Memory B cell (primary cell): ENCODE results near the gene DRD2.

Source experiments
- ATAC-seq: fragments of 150-1000 bp; cut with Tn5 transposase; 2 replicates; pipeline ENCODE4 v1.10.0; 2021; ENCODE audit warnings: low read depth, mild to moderate bottlenecking, moderate library complexity
- DNase-seq, 2 donors: peaks; one replicate each; pipeline ENCODE4 v3.0.0; 2022; ENCODE audit warnings: low spot score in 2 of 2
- H3K27ac Mint-ChIP-seq: one replicate; pipeline ENCODE4 v1.8.0; 2022; ENCODE audit warnings: mild to moderate bottlenecking, moderate library complexity, mixed read lengths
- H3K27me3 Mint-ChIP-seq: one replicate; pipeline ENCODE4 v1.8.0; 2022; ENCODE audit warnings: mixed read lengths
- H3K36me3 Mint-ChIP-seq: one replicate; pipeline ENCODE4 v1.8.0; 2022; ENCODE audit warnings: mild to moderate bottlenecking, mixed read lengths
- H3K4me1 Mint-ChIP-seq: one replicate; pipeline ENCODE4 v1.8.0; 2022; ENCODE audit warnings: mixed read lengths
- H3K4me3 Mint-ChIP-seq: one replicate; pipeline ENCODE4 v1.8.0; 2022; ENCODE audit warnings: mild to moderate bottlenecking, moderate library complexity, mixed read lengths
- H3K9me3 Mint-ChIP-seq: one replicate; pipeline ENCODE4 v1.8.0; 2022; ENCODE audit warnings: mixed read lengths

DRD2 gene

GRCh38 chr11:113395782-113396336, 79.3 kb downstream of the DRD2 start:
- Mint-ChIP-seq H3K27me3 (no peaks in the 10 kb centered on the region), H3K4me3 (no peak overlapping the region), H3K9me3 (no peaks in the 10 kb centered on the region), H3K27ac (no peak overlapping the region), H3K36me3 (peaks cover 2% of the 10 kb centered on the region), H3K4me1 (no peaks in the 10 kb centered on the region)
- no peak for DNase-seq
- ATAC-seq, result no peak

DNA sequence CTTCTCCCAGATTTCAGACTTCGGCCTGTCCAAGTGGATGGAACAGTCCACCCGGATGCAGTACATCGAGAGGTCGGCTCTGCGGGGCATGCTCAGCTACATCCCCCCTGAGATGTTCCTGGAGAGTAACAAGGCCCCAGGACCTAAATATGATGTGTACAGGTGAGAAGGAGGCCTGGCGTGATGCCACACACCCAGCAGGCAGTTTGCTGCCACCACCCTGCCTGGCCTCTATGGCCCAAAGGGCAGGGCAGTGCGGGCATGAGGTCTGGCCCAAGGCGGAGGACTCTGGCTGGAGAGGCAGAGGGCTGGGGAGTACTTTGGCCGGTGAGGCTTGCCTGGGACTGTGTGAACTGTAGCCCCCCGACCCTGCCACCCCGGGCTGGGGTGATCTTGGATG, 80.3 kb downstream of the DRD2 start:
- no peaks in the 10 kb centered on the region for H3K27me3 Mint-ChIP-seq
- DNase-seq (no peak), ATAC-seq (no peak)
- no peaks in the 10 kb centered on the region for H3K9me3 Mint-ChIP-seq
- no peak overlapping the region for H3K4me3 Mint-ChIP-seq
- H3K4me1 Mint-ChIP-seq, result no peaks in the 10 kb centered on the region
- H3K36me3 Mint-ChIP-seq, result peaks cover 2% of the 10 kb centered on the region
- H3K27ac Mint-ChIP-seq, result no peak overlapping the region

DNA sequence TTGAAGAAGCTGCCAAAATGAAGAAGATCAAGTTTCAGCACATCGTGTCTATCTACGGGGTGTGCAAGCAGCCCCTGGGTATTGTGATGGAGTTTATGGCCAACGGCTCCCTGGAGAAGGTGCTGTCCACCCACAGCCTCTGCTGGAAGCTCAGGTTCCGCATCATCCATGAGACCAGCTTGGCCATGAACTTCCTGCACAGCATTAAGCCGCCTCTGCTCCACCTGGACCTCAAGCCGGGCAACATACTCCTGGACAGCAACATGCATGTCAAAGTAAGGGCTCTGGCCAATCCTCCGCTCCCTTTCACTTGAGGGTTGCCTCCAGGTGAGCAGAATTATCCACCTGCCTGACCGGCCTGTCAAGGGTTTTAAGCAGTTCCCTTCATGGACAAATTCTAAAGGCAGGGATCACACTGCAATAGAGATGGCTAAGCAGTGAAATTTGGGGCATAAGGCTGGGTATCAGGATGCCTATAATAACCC, 81.7 kb downstream of the DRD2 start:
- Mint-ChIP-seq H3K4me3 (no peak overlapping the region), H3K9me3 (no peaks in the 10 kb centered on the region), H3K36me3 (peaks cover 2% of the 10 kb centered on the region), H3K27me3 (no peaks in the 10 kb centered on the region), H3K4me1 (no peaks in the 10 kb centered on the region), H3K27ac (no peak overlapping the region)
- ATAC-seq, result no peak
- no peak for DNase-seq

DNA sequence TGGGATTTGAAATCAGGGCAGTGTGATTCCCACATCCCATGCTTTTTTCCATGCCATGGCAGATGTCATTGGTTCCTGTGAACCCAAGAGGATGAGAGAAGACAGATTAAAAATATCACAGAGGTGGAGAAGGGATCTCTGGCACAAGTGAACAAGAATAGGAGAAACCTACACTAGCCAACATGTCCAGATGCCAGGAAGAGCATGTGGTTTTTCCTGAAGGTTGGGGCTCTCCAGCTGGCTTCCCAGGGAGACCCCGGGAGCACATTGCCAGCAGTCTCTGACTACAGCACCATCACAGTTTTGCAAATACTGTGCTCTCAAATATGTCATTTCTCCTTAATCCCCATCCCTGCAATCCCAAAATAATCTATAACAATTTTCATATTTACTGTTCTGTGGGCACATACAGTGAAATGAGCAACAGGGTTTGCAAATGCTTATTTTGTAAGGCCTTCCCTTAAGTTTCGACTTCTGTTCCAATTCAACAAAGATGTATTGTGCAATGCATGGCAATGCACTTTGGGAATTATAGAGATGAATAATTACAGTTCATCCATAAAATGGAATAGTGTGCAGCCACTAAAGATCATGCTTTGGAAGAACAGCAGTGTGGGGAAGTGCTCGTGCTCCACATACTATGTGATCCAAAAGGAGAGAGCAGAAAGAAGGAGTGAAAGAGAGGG, 82.8 kb downstream of the DRD2 start:
- ATAC-seq (no peak), DNase-seq (no peak)
- no peaks in the 10 kb centered on the region for H3K36me3 Mint-ChIP-seq
- H3K9me3 Mint-ChIP-seq, result no peaks in the 10 kb centered on the region
- H3K27ac Mint-ChIP-seq, result no peak overlapping the region
- no peaks in the 10 kb centered on the region for H3K4me1 Mint-ChIP-seq
- H3K4me3 Mint-ChIP-seq, result no peak overlapping the region
- H3K27me3 Mint-ChIP-seq, result no peaks in the 10 kb centered on the region

GRCh38 chr11:113389272-113389671, 85.9 kb downstream of the DRD2 start:
- no peaks in the 10 kb centered on the region for H3K9me3 Mint-ChIP-seq

GRCh38 chr11:113387605-113388211, 87.5 kb downstream of the DRD2 start, which contains the start of gene ANKK1:
TSS of gene ANKK1 (plus strand) at chr11:113387779. CDS start at chr11:113387885, 106 bp downstream.
- Mint-ChIP-seq H3K4me3 (no peak within 1 kb of the TSS), H3K36me3 (peaks cover 3% of the 10 kb centered on the region), H3K4me1 (no peaks in the 10 kb centered on the region), H3K27me3 (no peaks in the 10 kb centered on the region), H3K27ac (no peak within 1 kb of the TSS), H3K9me3 (no peaks in the 10 kb centered on the region)
- ATAC-seq (no peak), DNase-seq (no peak)

More at GRCh38 chr11:113389272-113389671, 85.9 kb downstream of the DRD2 start:
- Mint-ChIP-seq H3K36me3 (peaks cover 3% of the 10 kb centered on the region), H3K27me3 (no peaks in the 10 kb centered on the region), H3K27ac (no peak overlapping the region), H3K4me1 (no peaks in the 10 kb centered on the region), H3K4me3 (no peak overlapping the region)
- no peak for DNase-seq
- no peak for ATAC-seq

GRCh38 chr11:113386866-113387265, 88.3 kb downstream of the DRD2 start:
- no peaks in the 10 kb centered on the region for H3K9me3 Mint-ChIP-seq
- H3K36me3 Mint-ChIP-seq, result peaks cover 3% of the 10 kb centered on the region
- no peak overlapping the region for H3K4me3 Mint-ChIP-seq
- ATAC-seq (no peak), DNase-seq (no peak)
- no peaks in the 10 kb centered on the region for H3K27me3 Mint-ChIP-seq
- no peaks in the 10 kb centered on the region for H3K4me1 Mint-ChIP-seq
- H3K27ac Mint-ChIP-seq, result no peak overlapping the region

GRCh38 chr11:113385749-113386148, 89.4 kb downstream of the DRD2 start:
- H3K4me3 Mint-ChIP-seq, result no peak overlapping the region
- no peaks in the 10 kb centered on the region for H3K4me1 Mint-ChIP-seq
- DNase-seq (no peak), ATAC-seq (no peak)
- H3K27me3 Mint-ChIP-seq, result no peaks in the 10 kb centered on the region
- no peak overlapping the region for H3K27ac Mint-ChIP-seq
- no peaks in the 10 kb centered on the region for H3K9me3 Mint-ChIP-seq
- H3K36me3 Mint-ChIP-seq, result peaks cover 3% of the 10 kb centered on the region

- peaks cover 10% of the 10 kb centered on the region for H3K36me3 Mint-ChIP-seq
- DNase-seq, result no peak
- ATAC-seq, result no peak
- no peak overlapping the region for H3K4me3 Mint-ChIP-seq
- H3K9me3 Mint-ChIP-seq, result no peaks in the 10 kb centered on the region
- no peaks in the 10 kb centered on the region for H3K27me3 Mint-ChIP-seq
- H3K4me1 Mint-ChIP-seq, result no peaks in the 10 kb centered on the region
- no peak overlapping the region for H3K27ac Mint-ChIP-seq
Measured at GRCh38 chr11:113384551-113384950, 90.6 kb downstream of the DRD2 start.

DNA sequence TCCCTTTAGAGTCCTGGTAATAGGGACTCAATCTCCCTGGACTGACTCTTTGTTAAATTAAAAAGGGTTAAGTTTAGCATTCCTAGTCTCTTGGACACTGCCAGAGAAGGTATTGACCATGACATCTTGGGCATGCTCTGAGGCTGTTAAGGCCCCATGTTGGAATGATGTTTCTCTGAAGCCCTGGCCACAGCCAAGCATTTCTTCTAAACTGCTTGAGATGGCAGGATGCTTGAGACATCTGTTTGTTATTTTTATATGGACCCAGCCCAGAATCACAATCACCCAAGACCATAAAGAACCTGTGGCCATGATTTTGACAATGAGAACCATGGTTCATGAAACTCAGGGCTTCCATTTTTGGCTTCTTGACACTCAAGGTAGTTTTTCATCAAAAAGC, 93.1 kb downstream of the DRD2 start:
- H3K4me3 Mint-ChIP-seq, result no peak overlapping the region
- DNase-seq (no peak), ATAC-seq (no peak)
- no peaks in the 10 kb centered on the region for H3K9me3 Mint-ChIP-seq
- H3K27ac Mint-ChIP-seq, result no peak overlapping the region
- no peaks in the 10 kb centered on the region for H3K27me3 Mint-ChIP-seq
- no peaks in the 10 kb centered on the region for H3K4me1 Mint-ChIP-seq
- peaks cover 16% of the 10 kb centered on the region for H3K36me3 Mint-ChIP-seq

GRCh38 chr11:113378692-113379091, 96.5 kb downstream of the DRD2 start:
- Mint-ChIP-seq H3K4me1 (peaks cover 17% of the 10 kb centered on the region), H3K27me3 (no peaks in the 10 kb centered on the region), H3K27ac (no peak overlapping the region), H3K36me3 (peaks cover 20% of the 10 kb centered on the region), H3K4me3 (no peak overlapping the region), H3K9me3 (no peaks in the 10 kb centered on the region)
- no peak for DNase-seq
- no peak for ATAC-seq

GRCh38 chr11:113377681-113378412, 97.4 kb downstream of the DRD2 start:
- Mint-ChIP-seq H3K27ac (peak overlapping the region; percentile 89), H3K27me3 (no peaks in the 10 kb centered on the region), H3K4me1 (peaks cover 17% of the 10 kb centered on the region), H3K36me3 (peaks cover 23% of the 10 kb centered on the region), H3K4me3 (no peak overlapping the region), H3K9me3 (no peaks in the 10 kb centered on the region)
- DNase-seq (no peak), ATAC-seq (no peak)

DNA sequence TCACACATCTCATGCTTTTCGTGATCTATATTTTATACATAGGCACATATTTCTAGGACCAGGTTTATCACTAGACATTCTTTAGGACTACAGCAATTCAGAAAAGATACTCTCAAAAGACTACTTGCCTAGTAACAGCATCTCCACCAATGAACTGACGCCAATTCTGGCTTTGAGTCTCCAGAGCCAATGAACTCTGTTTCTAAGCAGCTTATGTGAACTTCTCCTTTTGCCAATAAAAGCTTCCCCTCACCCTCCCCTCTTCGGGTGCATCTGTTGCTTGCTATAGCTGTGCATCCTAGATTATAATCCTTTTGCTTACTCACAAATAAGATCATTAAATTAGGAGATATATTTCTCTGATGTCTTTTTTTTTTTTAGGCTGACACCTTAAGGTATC, 99.0 kb downstream of the DRD2 start:
- H3K36me3 Mint-ChIP-seq, result peaks cover 28% of the 10 kb centered on the region

GRCh38 chr11:113375402-113375801, 99.8 kb downstream of the DRD2 start:
- H3K4me1 Mint-ChIP-seq, result peaks cover 17% of the 10 kb centered on the region
- DNase-seq (no peak), ATAC-seq (no peak)
- no peak overlapping the region for H3K4me3 Mint-ChIP-seq
- H3K27ac Mint-ChIP-seq, result peak overlapping the region; percentile 89
- H3K27me3 Mint-ChIP-seq, result no peaks in the 10 kb centered on the region
- no peaks in the 10 kb centered on the region for H3K9me3 Mint-ChIP-seq
- H3K36me3 Mint-ChIP-seq, result peaks cover 28% of the 10 kb centered on the region

More for the DNA sequence above, 99.0 kb downstream of the DRD2 start:
- DNase-seq (peak in 1 of 2 donors; percentile 42), ATAC-seq (peak; percentile 98)
- H3K27ac Mint-ChIP-seq, result peak overlapping the region; percentile 89
- H3K9me3 Mint-ChIP-seq, result no peaks in the 10 kb centered on the region
- peak overlapping the region; percentile 5 for H3K4me3 Mint-ChIP-seq
- peaks cover 17% of the 10 kb centered on the region for H3K4me1 Mint-ChIP-seq
- no peaks in the 10 kb centered on the region for H3K27me3 Mint-ChIP-seq
